ENCODE results near the gene BBS9. TPM values are rescaled to one million over a fixed set of nuclear protein-coding genes. Genes with fewer than 3 reads are reported as not detected.

BBS9 gene
- total RNA-seq, 4 donors from 2014 or later = 16.4 to 26.0 (median 21.4) TPM

DNA sequence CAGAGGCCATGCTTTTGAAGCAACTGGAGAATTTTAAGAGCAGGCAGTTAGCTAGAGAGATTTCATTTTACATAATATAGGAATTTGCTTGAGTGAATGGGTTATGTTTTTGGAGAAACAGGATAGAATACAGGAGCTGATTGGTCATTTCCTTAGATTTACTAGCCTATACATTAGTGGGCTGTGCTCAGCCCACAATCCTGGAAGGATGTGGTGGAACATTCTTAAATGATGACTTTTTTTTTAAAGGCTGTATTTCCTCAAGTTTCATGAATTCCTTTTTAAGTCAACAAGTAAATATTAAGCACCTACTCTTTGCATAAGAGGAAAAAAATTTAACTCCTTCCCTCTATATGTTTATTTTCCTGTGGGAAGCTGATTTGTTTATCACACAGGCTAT is 461.6 kb downstream of the BBS9 start:
- H3K9me3 ChIP-seq = no peaks in the 10 kb centered on the region
- H3K27ac ChIP-seq = no peak overlapping the region
- no peaks in the 10 kb centered on the region for H3K27me3 ChIP-seq
- no peak for DNase-seq (ENCODE audit: low spot score in 2 of 2)
- no peak for TF ChIP-seq POLR2A (IDR thresholded peaks at IDR 0.05)
- no peak for TF ChIP-seq POLR2AphosphoS5 (IDR thresholded peaks at IDR 0.05)
- TF ChIP-seq EP300 (IDR thresholded peaks at IDR 0.05) = no peak
- TF ChIP-seq, protein P1, sequence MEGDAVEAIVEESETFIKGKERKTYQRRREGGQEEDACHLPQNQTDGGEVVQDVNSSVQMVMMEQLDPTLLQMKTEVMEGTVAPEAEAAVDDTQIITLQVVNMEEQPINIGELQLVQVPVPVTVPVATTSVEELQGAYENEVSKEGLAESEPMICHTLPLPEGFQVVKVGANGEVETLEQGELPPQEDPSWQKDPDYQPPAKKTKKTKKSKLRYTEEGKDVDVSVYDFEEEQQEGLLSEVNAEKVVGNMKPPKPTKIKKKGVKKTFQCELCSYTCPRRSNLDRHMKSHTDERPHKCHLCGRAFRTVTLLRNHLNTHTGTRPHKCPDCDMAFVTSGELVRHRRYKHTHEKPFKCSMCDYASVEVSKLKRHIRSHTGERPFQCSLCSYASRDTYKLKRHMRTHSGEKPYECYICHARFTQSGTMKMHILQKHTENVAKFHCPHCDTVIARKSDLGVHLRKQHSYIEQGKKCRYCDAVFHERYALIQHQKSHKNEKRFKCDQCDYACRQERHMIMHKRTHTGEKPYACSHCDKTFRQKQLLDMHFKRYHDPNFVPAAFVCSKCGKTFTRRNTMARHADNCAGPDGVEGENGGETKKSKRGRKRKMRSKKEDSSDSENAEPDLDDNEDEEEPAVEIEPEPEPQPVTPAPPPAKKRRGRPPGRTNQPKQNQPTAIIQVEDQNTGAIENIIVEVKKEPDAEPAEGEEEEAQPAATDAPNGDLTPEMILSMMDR (IDR thresholded peaks at IDR 0.05) = no peak
- no peaks in the 10 kb centered on the region for H3K36me3 ChIP-seq
- no peak overlapping the region for H3K4me3 ChIP-seq
- H3K4me1 ChIP-seq = peaks cover 2% of the 10 kb centered on the region

DNA sequence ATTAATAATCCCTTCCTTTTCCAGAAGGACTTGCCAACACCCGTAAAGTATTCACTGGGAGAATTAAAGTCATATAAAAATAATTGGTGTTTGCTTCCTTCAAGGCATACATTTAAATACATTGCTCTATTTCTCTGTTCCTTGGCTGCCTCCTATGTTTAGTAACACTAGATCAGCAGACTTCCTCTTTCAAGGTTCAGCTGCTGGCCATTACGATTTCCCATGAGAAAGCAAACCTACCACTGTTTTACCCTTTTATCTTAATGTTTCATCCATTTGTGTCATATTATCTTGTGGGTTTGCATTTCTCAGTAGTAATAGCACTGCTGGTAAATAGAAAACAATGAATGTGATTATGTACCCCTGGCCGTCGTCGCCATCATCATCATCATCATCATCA is 462.1 kb downstream of the BBS9 start:
- no peak for DNase-seq (ENCODE audit: low spot score in 2 of 2)
- Histone ChIP-seq H3K27me3 (no peaks in the 10 kb centered on the region), H3K27ac (no peak overlapping the region), H3K4me1 (peaks cover 2% of the 10 kb centered on the region), H3K4me3 (no peak overlapping the region), H3K9me3 (no peaks in the 10 kb centered on the region), H3K36me3 (no peaks in the 10 kb centered on the region)
- WGBS = 64% methylated on average over 5 of the region's 5 CpGs
- TF ChIP-seq POLR2A (IDR thresholded peaks at IDR 0.05) = no peak
- TF ChIP-seq EP300 (IDR thresholded peaks at IDR 0.05) = no peak
- TF ChIP-seq, protein P1 (IDR thresholded peaks at IDR 0.05) = no peak
- TF ChIP-seq POLR2AphosphoS5 (IDR thresholded peaks at IDR 0.05) = no peak

DNA sequence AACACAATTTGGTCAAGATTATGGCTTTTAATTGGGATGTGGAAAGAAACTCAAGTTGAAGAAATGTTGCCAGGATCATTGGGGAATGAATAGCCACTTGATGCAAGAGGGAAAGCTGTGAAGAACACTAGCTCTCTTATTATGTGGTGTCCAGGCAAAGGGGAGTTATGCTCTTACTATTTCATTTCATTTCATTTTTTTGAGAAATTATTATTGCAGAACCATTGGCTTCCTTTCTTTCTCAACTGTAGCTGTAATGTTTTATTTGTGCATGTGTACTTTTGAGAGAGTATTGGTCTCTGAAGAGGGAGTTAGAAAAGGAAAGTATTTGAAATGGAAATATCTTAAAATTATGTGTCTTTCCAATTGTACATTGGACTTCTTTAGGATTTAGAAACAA is 463.4 kb downstream of the BBS9 start:
- Histone ChIP-seq H3K27ac (no peak overlapping the region), H3K27me3 (no peaks in the 10 kb centered on the region), H3K4me1 (peaks cover 2% of the 10 kb centered on the region), H3K9me3 (no peaks in the 10 kb centered on the region), H3K36me3 (no peaks in the 10 kb centered on the region), H3K4me3 (no peak overlapping the region)
- TF ChIP-seq POLR2AphosphoS5 (IDR thresholded peaks at IDR 0.05) (no peak), EP300 (IDR thresholded peaks at IDR 0.05) (no peak), POLR2A (IDR thresholded peaks at IDR 0.05) (no peak)
- TF ChIP-seq, protein P1 (IDR thresholded peaks at IDR 0.05) = no peak
- DNase-seq (ENCODE audit: low spot score in 2 of 2) = no peak

DNA sequence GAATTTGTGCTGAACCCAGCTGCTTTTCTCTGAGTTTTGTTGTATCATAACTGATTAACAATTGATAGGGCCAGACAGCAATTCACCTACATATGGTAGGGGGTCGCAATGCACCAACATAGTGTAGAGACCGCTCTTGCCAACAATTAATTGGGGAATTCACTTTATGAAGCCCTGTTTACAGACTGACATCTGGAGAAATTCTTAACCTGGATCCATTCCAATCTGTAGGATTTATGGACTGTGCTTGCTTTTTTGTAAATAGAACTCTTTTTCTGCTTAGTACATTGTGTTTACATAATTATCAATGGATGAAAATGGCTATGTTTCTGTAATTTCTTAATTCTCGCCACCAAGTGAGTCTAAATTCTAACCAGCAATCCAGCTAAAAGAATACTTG is 464.2 kb downstream of the BBS9 start:
- H3K36me3 ChIP-seq = no peaks in the 10 kb centered on the region
- peaks cover 2% of the 10 kb centered on the region for H3K4me1 ChIP-seq
- 71% methylated on average over 3 of the region's 3 CpGs for WGBS
- TF ChIP-seq POLR2AphosphoS5 (IDR thresholded peaks at IDR 0.05) (no peak), POLR2A (IDR thresholded peaks at IDR 0.05) (no peak), EP300 (IDR thresholded peaks at IDR 0.05) (no peak)
- TF ChIP-seq, protein P1 (IDR thresholded peaks at IDR 0.05) = no peak
- DNase-seq (ENCODE audit: low spot score in 2 of 2) = no peak
- no peaks in the 10 kb centered on the region for H3K9me3 ChIP-seq
- H3K27ac ChIP-seq = no peak overlapping the region
- no peaks in the 10 kb centered on the region for H3K27me3 ChIP-seq
- H3K4me3 ChIP-seq = no peak overlapping the region

DNA sequence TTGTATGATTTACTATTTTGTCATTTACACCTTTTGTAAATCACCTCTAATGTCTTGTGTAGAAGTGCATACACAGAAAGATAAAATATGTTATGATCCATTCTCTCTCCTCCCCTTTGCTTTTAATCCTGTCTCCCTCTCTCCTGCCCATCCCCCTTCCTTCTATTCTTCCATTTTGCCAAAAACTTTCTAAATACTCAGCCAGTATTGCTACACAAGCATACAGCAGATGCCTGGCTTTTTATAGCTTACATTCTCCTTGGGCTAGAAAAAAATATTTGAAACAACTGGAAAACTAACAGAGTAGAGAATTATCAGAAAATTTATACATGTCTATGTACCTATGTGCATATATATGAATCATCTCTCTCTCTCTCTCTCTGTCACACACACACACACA is 467.3 kb downstream of the BBS9 start:
- no peak overlapping the region for H3K4me3 ChIP-seq
- peaks cover 2% of the 10 kb centered on the region for H3K4me1 ChIP-seq
- no peak overlapping the region for H3K27ac ChIP-seq
- H3K27me3 ChIP-seq = no peaks in the 10 kb centered on the region
- TF ChIP-seq EP300 (IDR thresholded peaks at IDR 0.05) (no peak), POLR2AphosphoS5 (IDR thresholded peaks at IDR 0.05) (no peak), POLR2A (IDR thresholded peaks at IDR 0.05) (no peak)
- TF ChIP-seq, protein P1 (IDR thresholded peaks at IDR 0.05) = no peak
- H3K36me3 ChIP-seq = no peaks in the 10 kb centered on the region
- DNase-seq (ENCODE audit: low spot score in 2 of 2) = no peak
- no peaks in the 10 kb centered on the region for H3K9me3 ChIP-seq

Data from suprapubic skin (tissue), 4 donors.